Mucosa of gallbladder (tissue), 1 donor: ENCODE data around the gene ELOVL3. TPM values are rescaled to one million over a fixed set of nuclear protein-coding genes. Genes with fewer than 3 reads are reported as not detected.
"Not testable (repeated sequence)": the region's sequence is repeated elsewhere in the genome, so short reads cannot be mapped to it uniquely, and the experiment has no call there.

ENCODE experiments used
- DNase-seq: peaks from one replicate; pipeline ENCODE4 v3.0.0-alpha.2; 2020; ENCODE audit warnings: low spot score
- total RNA-seq: library from RNA; stranded (reverse); gene quantifications from one replicate; pipeline ENCODE4 v1.2.1, GENCODE V29; 2021
- donor health status: DM: no; HTN: no; CAD: no.

Gene ELOVL3
- total RNA-seq, 1 donor from 2014 or later: not detected

- not testable (repeated sequence) for DNase-seq
Observed at GRCh38 chr10:102252508-102252907, 26.4 kb downstream of the ELOVL3 start.

GRCh38 chr10:102254426-102254825 lies 28.3 kb downstream of the ELOVL3 start:
- no peak for DNase-seq

DNA sequence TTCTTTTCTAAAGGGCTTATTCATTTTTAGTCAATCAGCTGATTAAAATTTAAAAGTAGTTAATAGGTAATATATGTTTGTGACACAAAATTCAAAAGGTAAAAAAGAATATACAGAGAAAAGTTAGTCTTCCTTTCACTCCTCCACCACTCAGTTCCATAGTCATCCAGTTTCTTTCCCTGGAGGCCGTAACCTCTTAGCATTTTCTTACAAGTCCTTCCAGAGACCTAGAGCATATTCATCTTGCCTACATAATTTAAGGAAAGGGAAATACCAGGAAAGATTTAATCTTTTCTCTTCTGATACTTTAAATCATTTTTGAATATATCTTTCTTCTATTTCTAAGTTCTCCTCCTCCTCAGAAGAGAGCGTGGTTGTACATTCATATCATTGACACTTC lies 29.3 kb downstream of the ELOVL3 start:
- no peak for DNase-seq

- no peak for DNase-seq
Observed at GRCh38 chr10:102261196-102261595, 35.1 kb downstream of the ELOVL3 start.

DNA sequence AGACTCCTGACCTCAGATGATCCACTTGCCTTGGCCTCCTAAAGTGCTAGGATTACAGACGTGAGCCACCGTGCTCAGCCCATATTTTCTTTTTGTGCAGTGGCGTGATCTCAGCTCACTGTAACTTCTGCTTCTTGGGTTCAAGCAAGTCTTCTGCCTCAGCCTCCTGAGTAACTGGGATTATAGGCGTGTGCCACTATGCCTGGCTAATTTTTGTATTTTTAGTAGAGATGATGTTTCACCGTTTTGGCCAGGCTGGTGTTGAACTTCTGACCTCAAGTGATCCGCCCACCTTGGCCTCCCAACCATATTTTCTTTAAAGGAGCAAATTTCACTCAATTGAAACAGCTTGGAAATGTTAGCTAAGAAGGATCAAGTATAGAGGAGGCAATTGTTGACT lies 35.7 kb downstream of the ELOVL3 start:
- DNase-seq: no peak

DNA sequence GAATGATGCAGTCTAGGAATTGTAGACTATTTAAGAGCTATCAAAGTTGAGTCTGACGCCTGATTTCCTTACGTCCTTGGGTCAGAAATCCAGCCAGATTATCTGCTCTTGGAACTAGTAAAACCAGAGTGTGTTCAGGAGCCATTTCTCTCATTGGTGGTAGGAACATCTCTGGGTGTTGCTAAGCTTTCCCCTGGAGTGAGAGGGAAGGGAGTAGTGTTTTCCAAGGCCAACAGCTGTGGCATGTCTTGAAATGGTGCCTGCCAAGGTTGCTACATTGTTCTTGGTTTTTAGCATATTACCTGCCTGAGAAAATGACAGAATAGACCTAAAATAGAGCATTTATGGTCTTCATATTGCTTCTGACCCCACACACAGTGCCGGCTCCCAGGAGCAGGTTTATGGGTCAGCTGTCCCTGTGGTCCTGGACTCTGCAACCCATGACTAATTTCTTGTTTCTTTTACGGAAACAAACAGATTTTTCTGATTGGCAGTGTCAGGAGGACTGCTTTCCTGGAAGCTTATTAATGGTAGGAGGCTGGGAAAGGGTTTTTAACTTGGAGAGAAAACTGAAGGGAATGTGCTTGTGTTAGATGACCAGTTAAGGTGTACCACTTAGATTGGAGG lies 36.8 kb downstream of the ELOVL3 start:
- DNase-seq: no peak

- no peak for DNase-seq
Observed at GRCh38 chr10:102264371-102264770, 38.3 kb downstream of the ELOVL3 start.

DNA sequence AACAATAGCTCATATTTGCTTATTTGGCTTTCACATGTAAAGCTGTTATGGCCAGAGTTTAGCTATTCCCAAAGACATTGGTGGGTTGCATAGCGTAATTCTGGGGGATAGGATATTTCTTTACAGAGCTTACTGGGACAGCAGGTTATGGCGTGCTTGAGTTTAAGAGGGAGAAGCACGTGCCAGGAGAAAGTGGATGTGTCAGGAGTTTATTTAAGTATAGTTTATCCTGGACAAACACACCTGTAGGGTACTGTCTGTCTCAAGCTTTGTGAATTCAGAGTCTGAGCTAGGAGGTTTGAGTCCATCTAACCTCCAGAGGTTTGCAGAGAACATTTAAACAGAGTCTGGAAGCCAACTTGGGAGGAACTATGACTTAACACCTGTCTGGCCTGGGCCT lies 40.6 kb downstream of the ELOVL3 start:
- DNase-seq: no peak

DNA sequence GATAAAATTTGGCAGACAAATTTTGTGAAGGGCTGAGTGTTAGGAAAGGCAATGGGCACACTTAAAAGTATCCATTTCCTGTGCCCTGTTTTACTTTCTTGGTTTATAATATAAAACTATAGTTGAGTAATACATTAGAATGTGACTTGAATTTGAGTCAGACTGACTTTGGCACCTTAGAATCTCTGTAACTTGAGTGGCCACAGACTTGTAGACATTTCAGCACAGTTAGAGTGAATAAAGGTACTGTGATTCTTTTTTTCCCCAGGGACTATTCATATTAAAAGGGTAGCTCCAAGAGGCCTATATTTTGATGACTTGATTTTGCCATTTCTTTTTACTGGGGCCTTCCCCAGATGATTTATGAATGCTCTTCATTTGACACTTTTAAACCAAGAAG lies 41.6 kb downstream of the ELOVL3 start:
- no peak for DNase-seq

GRCh38 chr10:102268375-102268888 lies 42.3 kb downstream of the ELOVL3 start:
- DNase-seq: no peak

DNA sequence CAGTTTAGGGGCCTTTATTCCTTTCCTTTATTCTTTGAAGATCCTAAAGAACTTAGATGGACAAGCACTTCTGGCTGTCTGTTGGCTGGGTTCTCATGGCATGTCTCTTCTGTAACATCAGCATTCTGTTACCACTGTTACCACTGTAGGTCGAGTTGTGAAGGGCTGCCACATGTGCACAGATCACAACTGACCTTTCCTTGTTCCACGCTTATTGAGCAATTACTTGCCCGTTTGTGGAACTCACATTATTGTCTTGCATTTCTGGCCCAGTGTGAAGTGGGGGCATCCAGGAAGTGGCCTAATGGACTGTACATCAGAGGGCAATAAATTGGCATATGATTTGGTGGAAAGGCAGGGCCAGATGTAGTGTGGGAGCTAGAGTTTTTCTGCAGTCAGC lies 42.9 kb downstream of the ELOVL3 start:
- no peak for DNase-seq

DNA sequence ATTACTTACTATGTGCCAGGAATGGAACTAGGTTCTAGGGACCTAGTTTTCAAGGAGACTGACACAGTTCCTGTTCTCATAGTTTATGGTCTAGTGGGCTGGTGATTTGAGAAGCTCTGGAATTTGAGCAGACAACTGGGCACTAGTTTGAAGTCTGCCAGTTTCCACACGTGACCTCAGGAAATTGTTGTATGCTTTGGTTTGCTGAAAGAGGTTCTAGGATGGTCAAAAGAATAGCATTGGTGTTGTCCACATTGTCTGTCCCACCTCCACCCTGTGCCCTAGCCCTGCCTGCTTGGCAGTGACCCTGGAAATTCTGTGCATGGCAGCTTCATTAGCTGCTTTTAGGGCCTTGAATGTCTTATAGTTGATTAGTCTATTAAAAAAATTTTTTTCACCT lies 48.0 kb downstream of the ELOVL3 start:
- DNase-seq: no peak

DNA sequence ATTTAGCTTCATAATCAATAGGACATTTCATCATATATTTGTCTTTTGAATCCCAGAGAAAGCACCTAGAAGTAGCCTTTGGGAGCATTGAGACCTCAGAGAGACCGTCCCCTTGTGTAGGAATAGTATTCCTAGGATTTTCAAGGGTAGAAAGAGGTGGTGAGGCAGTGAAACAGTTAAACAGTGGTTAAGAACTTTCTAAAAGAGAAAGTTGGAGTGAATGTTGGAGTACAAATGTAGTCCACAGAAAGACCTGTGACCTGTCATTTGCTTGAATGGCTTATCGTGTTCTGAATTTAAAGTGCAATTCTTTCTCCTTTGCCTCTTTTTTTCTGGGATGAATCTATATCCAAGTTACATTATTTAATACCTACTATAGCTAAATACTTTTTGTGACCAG lies 49.2 kb downstream of the ELOVL3 start:
- no peak for DNase-seq

DNA sequence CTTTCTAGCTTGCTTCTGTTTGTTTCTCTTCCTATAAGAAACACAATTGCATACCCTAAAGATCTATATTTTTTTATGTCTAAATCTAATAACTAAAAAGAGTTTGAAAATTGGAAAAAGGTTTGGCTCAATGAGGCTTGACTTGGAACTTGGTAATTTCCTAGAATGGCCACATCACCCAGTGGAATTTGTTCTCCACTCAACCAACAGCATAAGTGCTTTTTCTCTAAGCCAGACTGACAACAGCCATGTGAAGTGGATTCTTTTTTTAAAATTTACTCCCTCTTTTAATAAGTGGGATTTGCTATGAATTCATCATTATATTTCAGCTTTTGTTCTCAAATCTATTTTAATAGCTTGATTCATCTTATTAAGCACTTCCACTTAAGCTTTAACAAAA lies 53.0 kb downstream of the ELOVL3 start:
- DNase-seq: no peak

Other genes with a start within 250 kb of the ELOVL3 start
- 26.4 TPM for gene ARMH3, start 170.1 kb upstream of the ELOVL3 start, total RNA-seq
- 22.8 TPM for gene HPS6, start 160.9 kb upstream of the ELOVL3 start, total RNA-seq
- 77.8 TPM for gene LDB1, start 105.9 kb upstream of the ELOVL3 start, total RNA-seq
- gene PPRC1, start 93.3 kb upstream of the ELOVL3 start, total RNA-seq: 20.8 TPM
- gene NOLC1, start 73.9 kb upstream of the ELOVL3 start, total RNA-seq: 37.8 TPM
- not detected for gene PITX3, start 15.2 kb downstream of the ELOVL3 start, total RNA-seq
- gene GBF1, start 19.2 kb downstream of the ELOVL3 start, total RNA-seq: 52.8 TPM
- 42.2 TPM for gene NFKB2, start 169.4 kb downstream of the ELOVL3 start, total RNA-seq
- 106 TPM for gene PSD, start 192.5 kb downstream of the ELOVL3 start, total RNA-seq
- gene FBXL15, start 194.5 kb downstream of the ELOVL3 start, total RNA-seq: 29.3 TPM
- gene CUEDC2, start 206.3 kb downstream of the ELOVL3 start, total RNA-seq: 63.2 TPM
- 0.46 TPM for gene C10orf95, start 225.2 kb downstream of the ELOVL3 start, total RNA-seq